ENCODE results near the gene MCM8.

DNA sequence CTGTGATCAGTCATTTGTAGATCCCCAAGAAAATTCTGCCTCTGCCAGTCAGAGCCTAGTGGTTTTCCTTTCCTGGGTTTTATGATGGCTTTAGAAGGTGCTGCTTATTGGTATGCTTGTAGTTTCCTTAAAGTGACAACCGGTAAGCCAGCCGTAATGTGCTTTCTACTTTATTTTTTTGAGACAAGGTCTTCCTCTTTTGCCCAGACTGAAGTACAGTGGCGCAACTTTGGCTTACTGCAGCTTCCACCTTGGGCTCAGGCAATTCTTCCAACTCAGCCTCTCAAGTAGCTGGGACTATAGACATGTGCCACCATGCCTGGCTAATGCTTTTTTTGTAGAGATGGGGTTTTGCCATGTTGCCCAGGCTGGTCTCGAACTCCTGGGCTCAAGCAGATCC lies 23.5 kb downstream of the MCM8 start:
- TF ChIP-seq, protein P1, sequence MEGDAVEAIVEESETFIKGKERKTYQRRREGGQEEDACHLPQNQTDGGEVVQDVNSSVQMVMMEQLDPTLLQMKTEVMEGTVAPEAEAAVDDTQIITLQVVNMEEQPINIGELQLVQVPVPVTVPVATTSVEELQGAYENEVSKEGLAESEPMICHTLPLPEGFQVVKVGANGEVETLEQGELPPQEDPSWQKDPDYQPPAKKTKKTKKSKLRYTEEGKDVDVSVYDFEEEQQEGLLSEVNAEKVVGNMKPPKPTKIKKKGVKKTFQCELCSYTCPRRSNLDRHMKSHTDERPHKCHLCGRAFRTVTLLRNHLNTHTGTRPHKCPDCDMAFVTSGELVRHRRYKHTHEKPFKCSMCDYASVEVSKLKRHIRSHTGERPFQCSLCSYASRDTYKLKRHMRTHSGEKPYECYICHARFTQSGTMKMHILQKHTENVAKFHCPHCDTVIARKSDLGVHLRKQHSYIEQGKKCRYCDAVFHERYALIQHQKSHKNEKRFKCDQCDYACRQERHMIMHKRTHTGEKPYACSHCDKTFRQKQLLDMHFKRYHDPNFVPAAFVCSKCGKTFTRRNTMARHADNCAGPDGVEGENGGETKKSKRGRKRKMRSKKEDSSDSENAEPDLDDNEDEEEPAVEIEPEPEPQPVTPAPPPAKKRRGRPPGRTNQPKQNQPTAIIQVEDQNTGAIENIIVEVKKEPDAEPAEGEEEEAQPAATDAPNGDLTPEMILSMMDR (IDR thresholded peaks at IDR 0.05): no peak
- TF ChIP-seq POLR2A (IDR thresholded peaks at IDR 0.05): no peak

Measured in thyroid gland (tissue), 4 donors.